Endodermal cell (in vitro differentiated cells): ENCODE data around the gene SSNA1. TPM values are rescaled to one million over a fixed set of nuclear protein-coding genes. Genes with fewer than 3 reads are reported as not detected.

Experiments
- DNase-seq: peaks from one replicate; pipeline ENCODE4 v3.0.0-alpha.2; 2017
- H3K27ac ChIP-seq: 2 replicates; pipeline ENCODE4 v1.5.1; 2013; ENCODE audit warnings: mild to moderate bottlenecking, low read depth, low read length, moderate library complexity
- H3K27me3 ChIP-seq: 2 replicates; pipeline ENCODE4 v1.6.1; 2013; ENCODE audit warnings: mild to moderate bottlenecking, low read length, moderate library complexity; ENCODE audit not compliant: insufficient read depth, control insufficient read depth, poor library complexity, severe bottlenecking
- H3K36me3 ChIP-seq: 2 replicates; pipeline ENCODE4 v1.7.0; 2013; ENCODE audit warnings: mild to moderate bottlenecking, low read length, moderate library complexity; ENCODE audit not compliant: control insufficient read depth, insufficient read depth
- H3K4me1 ChIP-seq: one replicate; pipeline ENCODE4 v1.7.0; 2013; ENCODE audit warnings: low read length; ENCODE audit not compliant: control insufficient read depth, insufficient read depth
- H3K4me3 ChIP-seq: 2 replicates; pipeline ENCODE4 v1.5.1; 2013; ENCODE audit warnings: mild to moderate bottlenecking, low read length, moderate library complexity
- H3K9ac ChIP-seq: 2 replicates; pipeline ENCODE4 v1.6.1; 2013; ENCODE audit warnings: mild to moderate bottlenecking, low read length, moderate library complexity; ENCODE audit not compliant: poor library complexity, severe bottlenecking; ENCODE audit errors: extremely low read depth
- H3K9me3 ChIP-seq: 2 replicates; pipeline ENCODE4 v1.6.1; 2013; ENCODE audit warnings: mild to moderate bottlenecking, low read length, moderate library complexity; ENCODE audit not compliant: control insufficient read depth
- H3K27ac Mint-ChIP-seq: 2 replicates; pipeline ENCODE4 v1.8.0; 2020; ENCODE audit warnings: mixed read lengths
- H3K27me3 Mint-ChIP-seq: 2 replicates; pipeline ENCODE4 v1.8.0; 2021; ENCODE audit warnings: mild to moderate bottlenecking, mixed read lengths; ENCODE audit not compliant: insufficient read depth
- H3K36me3 Mint-ChIP-seq: 2 replicates; pipeline ENCODE4 v1.8.0; 2020; ENCODE audit warnings: low read depth, mixed read lengths
- H3K4me1 Mint-ChIP-seq: 2 replicates; pipeline ENCODE4 v1.8.0; 2020; ENCODE audit warnings: mixed read lengths
- H3K4me3 Mint-ChIP-seq: 2 replicates; pipeline ENCODE4 v1.8.0; 2020; ENCODE audit warnings: mild to moderate bottlenecking, moderate library complexity, mixed read lengths
- H3K9me3 Mint-ChIP-seq: 2 replicates; pipeline ENCODE4 v1.8.0; 2020; ENCODE audit warnings: mild to moderate bottlenecking, mixed read lengths
- CTCF ChIP-seq: fragments of 200-600 bp; sonication (generic); conservative IDR thresholded peaks from 2 replicates; pipeline ENCODE4 v1.5.0; 2021; ENCODE audit warnings: antibody characterized with exemption, mild to moderate bottlenecking
- WGBS, 2 experiments: methylation state at CpG; one replicate each; pipeline versions ENCODE4 v1.1.5 to v1.1.7; 2013; ENCODE audit warnings: missing lambda C conversion rate in 2 of 2, mixed read lengths in 1 of 2; ENCODE audit not compliant: insufficient coverage in 1 of 2, insufficient read length in 1 of 2; 5-methylcytosine and 5-hydroxymethylcytosine counted together
- total RNA-seq, 2 donors: library from RNA; stranded (reverse); fragmentation: NEBNext Ultra II Directional in 1 of 2; extraction: Animal tissue kit (Norgen Biotek cat#: 25700) in 1 of 2; gene quantifications; 2 replicates in 1 of 2; 3 replicates in 1 of 2; pipeline ENCODE4 v1.2.1, GENCODE V29; 2021

Gene SSNA1
- total RNA-seq, 2 donors from 2014 or later: 66.5 to 67.7 TPM

GRCh38 chr9:137211532-137211931 is 23.1 kb downstream of the SSNA1 start:
- H3K36me3 Mint-ChIP-seq: peaks cover 39% of the 10 kb centered on the region
- WGBS, 2 experiments: 86 to 90% methylated on average over 9 to 13 of the region's 13 CpGs
- no peak overlapping the region for H3K4me3 ChIP-seq

GRCh38 chr9:137212520-137212919 is 24.0 kb downstream of the SSNA1 start:
- peaks cover 5% of the 10 kb centered on the region for H3K4me1 Mint-ChIP-seq
- Histone ChIP-seq H3K9ac (no peak overlapping the region), H3K4me3 (no peak overlapping the region), H3K27ac (no peak overlapping the region), H3K36me3 (peaks cover 19% of the 10 kb centered on the region), H3K4me1 (peaks cover 3% of the 10 kb centered on the region), H3K27me3 (no peaks in the 10 kb centered on the region), H3K9me3 (no peaks in the 10 kb centered on the region)
- H3K9me3 Mint-ChIP-seq: no peaks in the 10 kb centered on the region
- DNase-seq: no peak
- peaks cover 29% of the 10 kb centered on the region for H3K36me3 Mint-ChIP-seq
- peak; percentile 24 for TF ChIP-seq CTCF
- H3K27me3 Mint-ChIP-seq: no peaks in the 10 kb centered on the region
- no peak overlapping the region for H3K27ac Mint-ChIP-seq
- 96 to 98% methylated on average over 19 to 21 of the region's 21 CpGs for WGBS, 2 experiments
- no peak overlapping the region for H3K4me3 Mint-ChIP-seq

More at GRCh38 chr9:137211532-137211931, 23.1 kb downstream of the SSNA1 start:
- TF ChIP-seq CTCF: no peak
- no peaks in the 10 kb centered on the region for H3K9me3 ChIP-seq
- H3K27me3 ChIP-seq: no peaks in the 10 kb centered on the region
- no peak overlapping the region for H3K9ac ChIP-seq
- peak overlapping the region; percentile 22 for H3K27ac Mint-ChIP-seq
- no peak overlapping the region for H3K27ac ChIP-seq
- H3K9me3 Mint-ChIP-seq: no peaks in the 10 kb centered on the region
- H3K36me3 ChIP-seq: peaks cover 25% of the 10 kb centered on the region
- H3K4me1 Mint-ChIP-seq: peaks cover under 1% of the 10 kb centered on the region
- H3K4me1 ChIP-seq: peaks cover 3% of the 10 kb centered on the region
- no peaks in the 10 kb centered on the region for H3K27me3 Mint-ChIP-seq
- no peak overlapping the region for H3K4me3 Mint-ChIP-seq
- DNase-seq: no peak

- 93 to 96% methylated on average over 44 to 49 of the region's 49 CpGs for WGBS, 2 experiments
- Mint-ChIP-seq H3K36me3 (peaks cover 24% of the 10 kb centered on the region), H3K4me1 (peaks cover 5% of the 10 kb centered on the region), H3K27ac (no peak overlapping the region), H3K9me3 (no peaks in the 10 kb centered on the region), H3K4me3 (no peak overlapping the region), H3K27me3 (no peaks in the 10 kb centered on the region)
- Histone ChIP-seq H3K36me3 (peaks cover 19% of the 10 kb centered on the region), H3K9me3 (no peaks in the 10 kb centered on the region), H3K27ac (no peak overlapping the region), H3K27me3 (no peaks in the 10 kb centered on the region), H3K4me3 (no peak overlapping the region), H3K4me1 (peaks cover 11% of the 10 kb centered on the region), H3K9ac (no peak overlapping the region)
- peak; percentile 53 for TF ChIP-seq CTCF
- DNase-seq: no peak
Observed at GRCh38 chr9:137213160-137214060, 24.9 kb downstream of the SSNA1 start.
